ENCODE measurements around the gene SHLD2.
"Not testable (repeated sequence)": the region's sequence is repeated elsewhere in the genome, so short reads cannot be mapped to it uniquely, and the experiment has no call there.

Gene SHLD2

GRCh38 chr10:87094373-87095235, at the start of gene SHLD2, which contains the start of gene GLUD1:
TSS of gene SHLD2 (plus strand) at chr10:87095206. CDS start at chr10:87151355, 56,149 bp downstream.
TSS of gene GLUD1 (minus strand) at chr10:87094843. CDS start at chr10:87094769, 74 bp downstream.
- peak; percentile 91 for DNase-seq (ENCODE audit: low read depth)

DNA sequence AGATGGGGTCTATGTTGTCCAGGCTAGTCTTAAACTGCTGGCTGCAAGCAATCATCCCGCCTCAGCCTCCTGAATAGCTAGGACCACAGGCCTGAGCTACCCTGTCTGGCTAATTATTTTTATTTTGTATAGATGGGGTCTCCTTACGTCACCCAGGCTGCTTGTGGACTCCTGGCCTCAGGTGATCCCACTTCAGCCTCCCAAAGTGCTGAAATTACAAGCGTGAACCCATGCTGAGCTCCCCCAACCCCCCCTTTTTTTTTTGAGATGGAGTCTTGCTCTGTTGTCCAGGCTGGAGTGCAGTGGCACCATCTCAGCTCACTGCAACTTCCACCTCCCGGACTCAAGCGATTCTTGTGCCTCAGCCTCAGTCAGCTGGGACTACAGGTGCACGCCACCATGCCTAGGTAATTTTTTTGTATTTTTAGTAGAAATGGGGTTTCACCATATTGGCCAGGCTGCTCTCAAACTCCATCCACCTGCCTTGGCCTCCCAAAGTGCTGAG, 49.5 kb upstream of the SHLD2 start:
- no peak for DNase-seq (ENCODE audit: low read depth)

- DNase-seq (ENCODE audit: low read depth): no peak
These were observed 41.9 kb upstream of the SHLD2 start for GRCh38 chr10:87053111-87053510.

- no peak for DNase-seq (ENCODE audit: low read depth)
These were observed 41.3 kb upstream of the SHLD2 start for GRCh38 chr10:87053577-87054181.

- peak; percentile 66 for DNase-seq (ENCODE audit: low read depth)
These were observed 40.4 kb upstream of the SHLD2 start for GRCh38 chr10:87054373-87055295.

DNA sequence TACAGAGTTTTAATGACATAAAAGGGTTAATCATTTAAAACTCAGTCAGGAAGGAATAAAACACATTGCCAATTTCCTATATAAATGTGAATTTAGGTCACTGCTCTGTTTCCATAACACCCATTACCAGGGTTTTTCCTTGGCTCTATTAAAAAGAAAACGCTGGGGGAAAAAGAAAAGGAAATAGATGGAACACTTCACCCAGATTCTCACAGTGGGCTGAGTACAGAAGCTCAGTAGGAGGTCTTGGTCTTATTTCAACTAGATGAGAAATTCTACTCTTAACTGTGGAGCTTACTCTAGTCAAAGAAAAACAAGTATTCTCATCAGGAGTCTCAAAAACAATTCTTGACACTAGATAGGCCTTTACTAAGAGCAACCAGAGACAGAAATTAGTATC, 36.8 kb upstream of the SHLD2 start:
- DNase-seq (ENCODE audit: low read depth): no peak

- DNase-seq (ENCODE audit: low read depth): no peak
These were observed 35.6 kb upstream of the SHLD2 start for GRCh38 chr10:87059401-87059800.

- DNase-seq (ENCODE audit: low read depth): no peak
These were observed 34.6 kb upstream of the SHLD2 start for GRCh38 chr10:87060280-87060928.

GRCh38 chr10:87064651-87065050, 30.4 kb upstream of the SHLD2 start:
- no peak for DNase-seq (ENCODE audit: low read depth)

- DNase-seq (ENCODE audit: low read depth): no peak
These were observed 28.8 kb upstream of the SHLD2 start for GRCh38 chr10:87066178-87066577.

DNA sequence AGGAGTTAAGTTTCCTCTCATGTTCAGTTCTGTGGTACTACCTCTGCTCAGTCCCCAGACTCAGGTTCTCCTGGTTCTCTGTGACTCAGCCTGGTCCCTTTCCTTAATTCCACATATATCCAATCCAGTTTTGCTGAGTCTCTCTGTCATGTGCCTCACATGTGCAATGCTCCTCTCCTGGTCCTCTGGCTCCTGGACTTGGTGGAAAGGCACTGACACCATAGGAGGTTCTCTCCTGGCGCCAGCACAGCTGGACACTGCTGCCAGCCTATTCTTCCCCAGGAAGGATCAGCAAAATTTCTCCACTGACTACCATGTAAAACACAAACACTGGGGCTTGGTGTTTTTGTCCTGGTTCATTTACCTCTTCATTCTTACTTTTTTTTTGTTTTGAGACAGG, 28.1 kb upstream of the SHLD2 start:
- no peak for DNase-seq (ENCODE audit: low read depth)

DNA sequence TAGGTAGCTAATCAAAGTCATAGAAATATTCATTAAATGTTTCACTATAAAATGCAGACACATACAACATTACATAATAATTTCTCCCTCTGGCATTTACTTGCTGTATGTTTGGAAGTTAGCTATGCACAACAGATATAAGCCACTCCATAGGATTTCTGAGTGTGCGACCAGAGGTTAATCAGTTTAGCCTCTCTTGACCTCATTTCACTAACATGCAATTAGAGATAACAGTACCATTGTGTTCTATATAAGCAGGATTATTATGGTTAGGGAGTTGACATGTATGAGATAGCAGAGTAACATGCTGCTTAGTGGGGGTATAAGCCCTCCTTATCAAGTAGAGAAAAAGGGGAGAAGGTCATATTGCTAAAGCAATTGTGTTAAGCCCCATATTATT, 26.7 kb upstream of the SHLD2 start:
- no peak for DNase-seq (ENCODE audit: low read depth)

DNA sequence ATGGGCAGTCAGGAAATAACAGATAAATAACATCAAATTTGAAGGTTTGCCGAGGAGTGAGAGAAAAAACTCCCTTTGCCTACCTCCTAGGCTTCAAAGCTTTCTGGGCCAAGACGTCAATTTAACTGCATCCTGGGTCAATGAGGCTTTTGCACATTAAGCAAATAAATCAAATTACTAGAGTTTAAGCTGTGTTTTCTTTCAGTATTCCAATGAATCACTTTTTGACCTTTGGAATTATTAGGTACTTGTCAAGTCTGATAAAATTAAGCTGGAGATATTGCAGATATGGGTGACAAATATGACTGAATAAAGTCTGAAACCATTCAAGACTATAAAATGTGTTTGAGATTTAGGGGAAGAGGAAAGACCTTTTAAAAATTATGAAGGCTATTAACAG, 22.6 kb upstream of the SHLD2 start:
- DNase-seq (ENCODE audit: low read depth): no peak

DNA sequence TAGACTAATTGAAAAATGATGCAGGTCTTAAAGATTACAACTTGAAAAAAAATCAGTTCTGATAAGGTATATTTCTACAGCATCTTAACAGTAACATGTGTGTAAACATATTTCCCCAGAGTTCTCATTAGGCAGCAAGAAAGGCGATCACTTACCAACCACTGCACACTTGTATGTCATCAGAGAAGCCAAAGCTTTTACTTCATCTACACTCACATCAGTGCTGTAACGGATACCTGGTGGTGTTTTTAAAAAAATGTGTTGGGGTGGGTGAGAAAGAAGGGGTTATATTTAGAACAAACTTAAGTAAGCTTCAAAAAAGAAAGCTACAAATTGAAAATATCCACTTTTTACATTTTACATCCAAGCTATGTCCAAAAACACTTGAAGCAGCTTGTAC, 18.6 kb upstream of the SHLD2 start:
- not testable (repeated sequence) for DNase-seq (ENCODE audit: low read depth)

DNA sequence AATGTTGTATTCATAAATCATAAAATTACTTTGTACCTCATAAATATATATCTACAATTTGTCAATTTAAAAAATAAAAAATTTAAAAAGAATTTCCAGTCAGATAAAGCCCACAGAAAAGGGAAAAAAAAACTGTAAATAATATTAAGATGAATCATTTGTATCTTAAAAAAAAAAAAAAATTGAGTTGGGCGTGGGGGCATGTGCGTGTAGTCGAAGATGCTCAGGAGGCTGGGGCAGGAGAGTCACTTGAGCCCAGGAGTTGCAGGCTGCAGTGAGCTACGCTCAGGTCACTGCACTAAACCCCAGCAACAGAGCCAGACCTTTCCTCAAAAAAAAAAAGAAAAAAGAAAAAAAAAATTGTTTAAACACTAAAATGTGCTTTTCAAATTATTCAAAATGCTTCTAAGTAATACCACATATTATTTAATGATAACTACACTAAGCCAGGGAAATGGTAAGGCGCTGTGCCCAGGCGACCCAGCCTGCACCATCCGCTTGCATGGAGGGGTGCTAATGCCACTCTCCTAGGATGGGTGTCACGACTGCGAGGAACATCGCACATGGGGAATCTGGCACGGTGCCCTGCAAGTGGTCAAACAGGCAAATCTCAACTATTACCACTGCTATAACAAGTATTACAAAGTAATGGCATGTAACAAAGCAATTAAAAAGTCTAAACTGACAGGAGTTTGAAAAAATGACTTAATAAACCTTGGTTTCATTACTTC, 15.7 kb upstream of the SHLD2 start:
- peak; percentile 7 for DNase-seq (ENCODE audit: low read depth)

DNA sequence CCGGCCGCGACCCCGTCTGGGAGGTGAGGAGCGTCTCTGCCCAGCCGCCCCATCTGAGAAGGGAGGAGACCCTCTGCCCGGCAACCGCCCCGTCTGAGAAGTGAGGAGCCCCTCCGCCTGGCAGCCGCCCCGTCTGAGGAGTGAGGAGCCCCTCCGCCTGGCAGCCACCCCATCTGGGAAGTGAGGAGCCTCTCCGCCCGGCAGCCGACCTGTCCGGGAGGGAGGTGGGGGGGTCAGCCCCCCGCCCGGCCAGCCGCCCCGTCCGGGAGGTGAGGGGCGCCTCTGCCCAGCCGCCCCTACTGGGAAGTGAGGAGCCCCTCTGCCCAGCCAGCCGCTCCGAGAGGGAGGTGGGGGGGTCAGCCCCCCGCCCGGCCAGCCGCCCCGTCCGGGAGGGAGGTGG, 14.4 kb upstream of the SHLD2 start:
- not testable (repeated sequence) for DNase-seq (ENCODE audit: low read depth)

- DNase-seq (ENCODE audit: low read depth): not testable (repeated sequence)
These were observed 13.4 kb upstream of the SHLD2 start for GRCh38 chr10:87081574-87081973.

DNA sequence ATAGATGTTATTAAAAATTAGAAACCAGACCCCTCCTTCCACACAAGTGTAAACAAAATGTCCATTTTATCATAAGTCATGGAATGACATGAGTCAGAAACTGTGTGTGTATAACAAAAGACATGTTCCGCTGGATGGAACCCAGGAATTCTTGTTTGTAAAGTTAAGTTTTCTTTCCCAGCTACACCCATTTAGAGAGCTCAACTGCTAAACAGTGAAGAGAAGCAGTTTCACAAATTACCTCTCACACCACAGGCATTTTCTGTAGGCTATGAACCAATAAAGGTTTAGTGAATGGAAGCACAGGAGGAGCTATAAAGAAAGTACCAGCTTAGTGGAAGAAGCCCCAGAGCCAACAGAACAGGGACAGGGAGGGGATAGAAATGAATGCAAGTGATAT, 12.8 kb upstream of the SHLD2 start:
- peak; percentile 84 for DNase-seq (ENCODE audit: low read depth)

GRCh38 chr10:87083576-87084290, 11.3 kb upstream of the SHLD2 start:
- peak; percentile 76 for DNase-seq (ENCODE audit: low read depth)

DNA sequence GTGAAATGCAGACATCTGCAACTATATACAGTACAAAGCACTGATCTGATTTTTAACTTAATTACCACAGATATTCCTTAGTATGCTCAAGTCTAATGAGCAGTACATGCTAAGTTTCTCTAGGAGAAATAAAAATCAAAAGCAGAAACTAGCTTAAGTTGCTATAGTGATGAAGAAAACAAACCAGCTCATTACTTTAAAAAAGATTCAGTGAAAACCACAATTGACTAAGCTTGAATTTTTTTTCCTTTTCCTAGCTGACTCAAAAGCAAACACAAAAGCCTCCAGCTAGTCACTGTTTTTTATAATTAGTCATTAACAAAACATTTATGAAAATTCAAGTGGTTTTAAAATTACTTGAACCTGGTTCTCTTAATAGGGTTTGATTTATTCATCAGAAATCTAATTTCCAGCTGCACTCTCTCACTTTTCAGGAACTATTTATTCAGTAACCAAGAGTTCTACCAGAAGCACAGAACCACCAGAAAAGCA, 10.7 kb upstream of the SHLD2 start:
- peak; percentile 90 for DNase-seq (ENCODE audit: low read depth)

Data from EH (cell line).